Umbilical cord (tissue), 2 donors: Measurements from ENCODE around the gene PHLPP2. TPM values are rescaled to one million over a fixed set of nuclear protein-coding genes. Genes with fewer than 3 reads are reported as not detected.
A peak's percentile ranks its signal among the peaks of the same experiment; 100 is the strongest.
"Not testable (repeated sequence)": the region's sequence is repeated elsewhere in the genome, so short reads cannot be mapped to it uniquely, and the experiment has no call there.

Experiments used
- DNase-seq: peaks from one replicate; pipeline ENCODE4 v3.0.0-alpha.2; 2015; ENCODE audit warnings: low spot score
- total RNA-seq: library from RNA; depleted of rRNA; stranded (reverse); fragments of >200 nt; gene quantifications from one replicate; pipeline ENCODE4 v1.2.3, GENCODE V29; 2014; ENCODE audit warnings: low replicate concordance; ENCODE audit not compliant: insufficient read depth

Gene PHLPP2
- total RNA-seq, 1 donor from 2014 or later: 9.4 TPM

- no peak for DNase-seq
Measured at GRCh38 chr16:71622088-71622487, 102.4 kb downstream of the PHLPP2 start.

- DNase-seq: no peak
Measured at GRCh38 chr16:71618429-71618828, 106.1 kb downstream of the PHLPP2 start.

DNA sequence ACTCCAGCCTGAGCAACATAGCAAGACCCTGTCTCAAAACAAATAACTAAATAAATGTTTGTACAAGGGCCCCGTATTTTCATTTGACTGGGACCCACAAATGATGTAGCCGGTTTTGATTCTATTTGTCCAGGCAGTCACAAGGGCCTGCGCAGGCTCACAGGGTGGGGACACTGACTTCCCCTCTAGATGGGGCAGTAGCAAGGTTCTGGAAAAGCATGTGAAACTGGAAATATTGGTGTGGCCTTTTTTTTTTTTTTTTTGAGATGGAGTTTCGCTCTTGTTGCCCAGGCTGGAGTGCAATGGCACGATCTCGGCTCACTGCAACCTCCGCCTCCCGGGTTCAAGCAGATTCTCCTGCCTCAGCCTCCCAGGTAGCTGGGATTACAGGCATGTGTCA, 109.5 kb downstream of the PHLPP2 start:
- not testable (repeated sequence) for DNase-seq

GRCh38 chr16:71610936-71611871, 113.3 kb downstream of the PHLPP2 start:
- peak; percentile 31 for DNase-seq

- no peak for DNase-seq
Measured at GRCh38 chr16:71610447-71610846, 114.1 kb downstream of the PHLPP2 start.

GRCh38 chr16:71609066-71609465, 115.4 kb downstream of the PHLPP2 start:
- no peak for DNase-seq

- no peak for DNase-seq
Measured at GRCh38 chr16:71600822-71601221, 123.7 kb downstream of the PHLPP2 start.

- not testable (repeated sequence) for DNase-seq
Measured at GRCh38 chr16:71598426-71598825, 126.1 kb downstream of the PHLPP2 start.

DNA sequence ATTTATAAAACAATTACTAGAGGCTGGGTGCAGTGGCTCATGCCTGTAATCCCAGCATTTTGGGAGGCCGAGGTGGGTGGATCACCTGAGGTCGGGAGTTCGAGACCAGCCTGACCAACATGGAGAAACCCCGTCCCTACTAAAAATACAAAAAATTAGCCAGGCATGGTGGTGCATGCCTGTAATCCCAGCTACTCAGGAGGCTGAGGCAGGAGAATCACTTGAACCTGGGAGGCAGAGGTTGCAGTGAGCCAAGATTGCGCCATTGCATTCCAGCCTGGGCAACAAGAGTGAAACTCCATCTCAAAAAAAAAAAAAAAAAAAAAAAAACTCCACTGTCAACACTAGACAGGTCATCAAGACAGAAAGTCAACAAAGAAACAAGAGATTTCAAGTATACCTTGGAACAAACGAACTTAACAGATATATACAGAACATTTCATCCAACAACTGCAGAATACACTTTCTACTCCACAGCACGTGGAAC, 129.1 kb downstream of the PHLPP2 start:
- not testable (repeated sequence) for DNase-seq

Other genes starting within 250 kb of the PHLPP2 start
- 19.3 TPM for gene ZNF19, start 235.4 kb downstream of the PHLPP2 start, total RNA-seq
- 1.2 TPM for gene CHST4, start 198.3 kb downstream of the PHLPP2 start, total RNA-seq
- gene TAT, start 147.6 kb downstream of the PHLPP2 start, total RNA-seq: 7.0 TPM
- 4.1 TPM for gene MARVELD3, start 98.5 kb downstream of the PHLPP2 start, total RNA-seq
- gene AP1G1, start 84.1 kb upstream of the PHLPP2 start, total RNA-seq: 96.1 TPM
- gene ATXN1L, start 121.3 kb upstream of the PHLPP2 start, total RNA-seq: 16.4 TPM
- gene ZNF821, start 159.5 kb upstream of the PHLPP2 start, total RNA-seq: 9.6 TPM
- gene IST1, start 170.8 kb upstream of the PHLPP2 start, total RNA-seq: 147 TPM